Liver (tissue), 3 donors: ENCODE data around the gene PRAF2.

Experiments
- CTCF ChIP-seq: fragments of 150-350 bp; IDR thresholded peaks from 2 replicates; pipeline ENCODE4 v1.5.1; 2017; ENCODE audit warnings: improper control_type of control experiment, low read depth, low read length; ENCODE audit not compliant: missing input control
- GABPA ChIP-seq, 2 donors: IDR thresholded peaks in 1 of 2; conservative IDR thresholded peaks in 1 of 2; 2 replicates each; pipeline ENCODE4 v1.6.1; 2016; ENCODE audit warnings: antibody characterized with exemption in 2 of 2, mild to moderate bottlenecking in 1 of 2, moderate library complexity in 1 of 2
- RXRA ChIP-seq, 2 donors: IDR thresholded peaks; 2 replicates each; pipeline ENCODE4 v1.6.1; 2017 to 2018; ENCODE audit warnings: antibody characterized with exemption in 2 of 2, mild to moderate bottlenecking in 1 of 2
- SP1 ChIP-seq: IDR thresholded peaks from 2 replicates; pipeline ENCODE4 v1.6.1; 2018; ENCODE audit warnings: antibody characterized with exemption, mild to moderate bottlenecking
- ZBTB33 ChIP-seq: IDR thresholded peaks from 2 replicates; pipeline ENCODE4 v1.6.1; 2016; ENCODE audit warnings: antibody characterized with exemption
- donor health status: healthy.
- donor health status: healthy.

- no peak for TF ChIP-seq CTCF
- no peak for TF ChIP-seq GABPA (IDR thresholded peaks at IDR 0.05 in 1 of 2, conservative IDR thresholded peaks at IDR 0.05 in 1 of 2)
- TF ChIP-seq ZBTB33, result no peak
- no peak for TF ChIP-seq RXRA (IDR thresholded peaks at IDR 0.05)
- no peak for TF ChIP-seq SP1
These were observed 14.6 kb downstream of the PRAF2 start for GRCh38 chrX:49059201-49059600.
